H1 (cell line): ENCODE results near the gene SAFB. TPM values are rescaled to one million over a fixed set of nuclear protein-coding genes. Genes with fewer than 3 reads are reported as not detected.

Experiments
- CTCF ChIA-PET: fragments of 300-600 bp; sonication (Branson Sonifier 250); formaldehyde crosslinking; loops from one replicate; lab custom pipeline; 2021; ENCODE audit not compliant: partially characterized antibody; lab: Charles Lee
- POLR2A ChIA-PET: fragments of 300-600 bp; sonication (Branson Sonifier 250); formaldehyde crosslinking; loops from one replicate; lab custom pipeline; 2021; ENCODE audit warnings: inconsistent platforms; ENCODE audit not compliant: partially characterized antibody; lab: Charles Lee
- DNase-seq, 2 experiments: peaks; one replicate each; pipeline versions ENCODE4 v3.0.0 to v3.0.0-alpha.2; 2010 to 2022; ENCODE audit warnings: low spot score in 2 of 2, low read depth in 1 of 2, mixed read lengths in 1 of 2
- FAIRE-seq: peaks from 2 replicates; lab custom pipeline; 2011; peaks lifted over from hg19 to GRCh38; lab: Jason Lieb, UNC
- H2AFZ ChIP-seq: 2 replicates; pipeline ENCODE4 v1.8.1; 2012; ENCODE audit warnings: low read length, inconsistent platforms
- H2AK5ac ChIP-seq: 2 replicates; pipeline ENCODE4 v1.6.1; 2013; ENCODE audit warnings: low read depth, low read length
- H2BK120ac ChIP-seq: replicated peaks from 2 replicates; pipeline ENCODE3; 2013; ENCODE audit warnings: low read depth, low read length, inconsistent platforms
- H2BK12ac ChIP-seq: 2 replicates; pipeline ENCODE4 v1.6.1; 2013; ENCODE audit warnings: low read depth, low read length
- H2BK15ac ChIP-seq: 2 replicates; pipeline ENCODE4 v1.6.1; 2013; ENCODE audit warnings: low read length
- H2BK20ac ChIP-seq: 2 replicates; pipeline ENCODE4 v1.6.1; 2013; ENCODE audit warnings: low read length
- H2BK5ac ChIP-seq: 2 replicates; pipeline ENCODE4 v1.6.1; 2013; ENCODE audit warnings: low read depth, low read length
- H3K14ac ChIP-seq: 2 replicates; pipeline ENCODE4 v1.6.1; 2013; ENCODE audit warnings: inconsistent platforms; ENCODE audit not compliant: insufficient read length
- H3K18ac ChIP-seq: 2 replicates; pipeline ENCODE4 v1.6.1; 2013; ENCODE audit warnings: low read length; ENCODE audit errors: extremely low read depth
- H3K23ac ChIP-seq: 2 replicates; pipeline ENCODE4 v1.6.1; 2013; ENCODE audit warnings: inconsistent platforms; ENCODE audit not compliant: insufficient read length
- H3K23me2 ChIP-seq: 2 replicates; pipeline ENCODE4 v1.6.1; 2013; ENCODE audit warnings: low read depth, low read length
- H3K27ac ChIP-seq: 2 replicates; pipeline ENCODE4 v1.6.1; 2011; ENCODE audit warnings: low read depth, low read length, inconsistent platforms
- H3K27me3 ChIP-seq, 4 experiments: replicated peaks in 1 of 4; 1 replicate in 1 of 4; 2 replicates in 3 of 4; pipeline versions ENCODE4 v1.6.1 to v1.8.1; 2011 to 2013; ENCODE audit warnings: low read length in 3 of 4, mild to moderate bottlenecking in 3 of 4, inconsistent platforms in 2 of 4, mixed read lengths in 2 of 4, moderate library complexity in 1 of 4; ENCODE audit not compliant: control insufficient read depth in 3 of 4, insufficient read depth in 3 of 4; ENCODE audit errors: extremely low read depth in 1 of 4
- H3K36me3 ChIP-seq, 4 experiments: 2 replicates each; pipeline versions ENCODE4 v1.6.1 to v1.8.1; 2011 to 2013; ENCODE audit warnings: mild to moderate bottlenecking in 4 of 4, low read length in 3 of 4, moderate library complexity in 2 of 4, control low read depth in 1 of 4, inconsistent platforms in 1 of 4; ENCODE audit not compliant: insufficient read depth in 4 of 4, control insufficient read depth in 2 of 4
- H3K4ac ChIP-seq: replicated peaks from 2 replicates; pipeline ENCODE3; 2013; ENCODE audit warnings: low read length, low read depth, mixed read lengths, inconsistent platforms; ENCODE audit not compliant: insufficient read length
- H3K4me1 ChIP-seq, 4 experiments: replicated peaks in 1 of 4; 1 replicate in 1 of 4; 2 replicates in 3 of 4; pipeline versions ENCODE4 v1.6.1 to v1.8.1; 2011 to 2013; ENCODE audit warnings: low read length in 3 of 4, inconsistent platforms in 2 of 4, mixed read lengths in 1 of 4; ENCODE audit not compliant: insufficient read depth in 4 of 4, control insufficient read depth in 3 of 4
- H3K4me2 ChIP-seq, 2 experiments: 2 replicates each; pipeline versions ENCODE4 v1.6.1 to v1.8.1; 2011 to 2013; ENCODE audit warnings: low read depth in 2 of 2, low read length in 2 of 2, control low read depth in 1 of 2, inconsistent platforms in 1 of 2, mild to moderate bottlenecking in 1 of 2; ENCODE audit not compliant: insufficient read depth in 1 of 2
- H3K4me3 ChIP-seq, 4 experiments: fragments of 200-600, 300-600 bp in 1 of 4; sonication (generic), shearing (Covaris generic), sonication (Bioruptor Twin) in 1 of 4; 2 replicates each; pipeline versions ENCODE4 v1.5.1 to v1.8.1; 2011 to 2016; ENCODE audit warnings: low read length in 4 of 4, low read depth in 3 of 4, control low read depth in 2 of 4, inconsistent platforms in 2 of 4, mild to moderate bottlenecking in 2 of 4, mixed read lengths in 1 of 4, moderate library complexity in 1 of 4; ENCODE audit not compliant: insufficient read depth in 2 of 4; ENCODE audit errors: extremely low read depth in 1 of 4
- H3K56ac ChIP-seq: replicated peaks from 2 replicates; pipeline ENCODE3; 2013; ENCODE audit warnings: low read depth, mild to moderate bottlenecking, mixed read lengths, low read length, inconsistent platforms; ENCODE audit not compliant: insufficient read length
- H3K79me1 ChIP-seq: 2 replicates; pipeline ENCODE4 v1.6.1; 2013; ENCODE audit warnings: low read depth, low read length, control low read depth
- H3K79me2 ChIP-seq, 2 experiments: 2 replicates each; pipeline versions ENCODE4 v1.6.1 to v1.8.1; 2012 to 2013; ENCODE audit warnings: low read length in 2 of 2, mild to moderate bottlenecking in 2 of 2, inconsistent platforms in 1 of 2; ENCODE audit not compliant: insufficient read depth in 2 of 2, control insufficient read depth in 1 of 2
- H3K9ac ChIP-seq, 4 experiments: replicated peaks in 1 of 4; 1 replicate in 1 of 4; 2 replicates in 3 of 4; pipeline versions ENCODE4 v1.6.1 to v1.8.1; 2011 to 2013; ENCODE audit warnings: low read depth in 3 of 4, low read length in 3 of 4, control low read depth in 2 of 4, mild to moderate bottlenecking in 2 of 4, moderate library complexity in 2 of 4, inconsistent platforms in 1 of 4; ENCODE audit errors: extremely low read depth in 1 of 4
- H3K9me3 ChIP-seq, 2 experiments: 2 replicates each; pipeline versions ENCODE4 v1.6.1 to v1.8.1; 2012 to 2013; ENCODE audit warnings: mild to moderate bottlenecking in 2 of 2, moderate library complexity in 2 of 2, control low read depth in 1 of 2, inconsistent platforms in 1 of 2, low read depth in 1 of 2, low read length in 1 of 2, mixed read lengths in 1 of 2; ENCODE audit not compliant: insufficient read depth in 2 of 2
- H4K20me1 ChIP-seq, 2 experiments: replicated peaks in 1 of 2; 2 replicates each; pipeline versions ENCODE3 to v1.8.1; 2011 to 2013; ENCODE audit warnings: inconsistent platforms in 2 of 2, low read length in 2 of 2, mild to moderate bottlenecking in 1 of 2; ENCODE audit not compliant: insufficient read depth in 2 of 2, control insufficient read depth in 1 of 2
- H4K5ac ChIP-seq: 2 replicates; pipeline ENCODE4 v1.6.1; 2013; ENCODE audit warnings: low read length, low read depth, mixed read lengths, inconsistent platforms; ENCODE audit not compliant: insufficient read length
- H4K8ac ChIP-seq: 2 replicates; pipeline ENCODE4 v1.8.0; 2013; ENCODE audit warnings: mild to moderate bottlenecking, moderate library complexity, low read length, inconsistent platforms; ENCODE audit not compliant: insufficient read depth; ENCODE audit errors: extremely low read depth
- H4K91ac ChIP-seq: replicated peaks from 2 replicates; pipeline ENCODE3; 2013; ENCODE audit warnings: low read length, mixed read lengths, inconsistent platforms; ENCODE audit not compliant: insufficient read length
- HDAC6 ChIP-seq: IDR thresholded peaks from one replicate; pipeline ENCODE4 v1.7.1; 2012; ENCODE audit warnings: low read depth, mild to moderate bottlenecking, inconsistent platforms, low read length, moderate library complexity
- MAFK ChIP-seq: IDR thresholded peaks from 2 replicates; pipeline ENCODE4 v1.6.1; 2012; ENCODE audit warnings: low read depth, mild to moderate bottlenecking, improper control_type of control experiment, low read length
- TEAD4 ChIP-seq: IDR thresholded peaks from 2 replicates; pipeline ENCODE4 v1.6.1; 2012; ENCODE audit warnings: low read depth, low read length, inconsistent platforms, mixed read lengths
- ZNF274 ChIP-seq: IDR thresholded peaks from 2 replicates; pipeline ENCODE4 v1.7.0; 2012; ENCODE audit warnings: low read length, borderline replicate concordance; ENCODE audit errors: extremely low read depth
- WGBS, 2 experiments: shearing (Covaris generic) in 1 of 2; methylation state at CpG; one replicate each; pipeline versions ENCODE4 v1.1.6 to v1.1.7; 2013 to 2015; ENCODE audit warnings: low lambda C conversion rate in 2 of 2, mixed read lengths in 2 of 2, inconsistent platforms in 1 of 2, low coverage in 1 of 2, missing lambda C conversion rate in 1 of 2; ENCODE audit not compliant: insufficient replicate concordance in 2 of 2, insufficient coverage in 1 of 2, insufficient read length in 1 of 2; ENCODE audit errors: extremely low coverage in 1 of 2, missing lambda C conversion rate in 1 of 2; 5-methylcytosine and 5-hydroxymethylcytosine counted together
- polyA plus RNA-seq, 7 experiments: library from polyadenylated mRNA; depleted of rRNA in 3 of 7; stranded (reverse) in 5 of 7; unstranded in 2 of 7; fragments of >200 nt in 5 of 7; fragments of 200-250 nt in 2 of 7; gene quantifications; 1 replicate in 5 of 7; 2 replicates in 1 of 7; 4 replicates in 1 of 7; pipeline versions ENCODE4 v1.2.1 to v1.2.3, GENCODE V29; 2011 to 2013; ENCODE audit warnings: missing spikeins in 2 of 7, mixed read lengths in 2 of 7
- total RNA-seq: library from RNA; stranded (reverse); fragmentation: NEBNext Ultra II Directional; extraction: Animal tissue kit (Norgen Biotek cat#: 25700); gene quantifications from 2 replicates; pipeline ENCODE4 v1.2.1, GENCODE V29; 2021
- TF ChIP-seq, protein P1 (sequence below): IDR thresholded peaks from 2 replicates; pipeline ENCODE4 v1.6.1; 2011; ENCODE audit warnings: low read depth, mild to moderate bottlenecking, low read length; ENCODE audit not compliant: insufficient read depth
- TF ChIP-seq, protein P2 (sequence below): IDR thresholded peaks from 2 replicates; pipeline ENCODE4 v1.6.1; 2012; ENCODE audit warnings: inconsistent platforms

SAFB gene
- total and polyA plus RNA-seq, 2 of the 8 experiments (the other 6 are each of a cell fraction or from before 2014, with no cell fraction given) = 27.0 to 110 TPM

DNA sequence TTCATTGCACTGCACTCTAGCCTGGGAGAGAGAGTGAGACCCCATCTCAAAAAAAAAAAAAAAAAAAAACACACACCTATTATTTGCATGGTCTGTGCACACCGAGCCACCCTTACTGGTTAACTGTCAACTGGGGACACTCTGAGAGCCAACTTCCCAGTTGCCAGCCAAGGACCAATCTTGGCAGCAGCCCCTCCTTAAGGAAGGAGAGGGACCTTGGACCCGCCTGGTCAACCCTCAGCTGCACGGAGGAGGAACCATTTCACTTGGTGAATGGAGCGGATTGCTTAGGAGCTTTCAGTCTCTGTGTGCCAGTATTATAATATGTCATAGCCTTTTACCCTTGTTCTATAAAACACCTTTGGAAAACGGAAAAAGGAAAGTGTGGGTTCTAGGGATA lies 32.5 kb downstream of the SAFB start:
- Histone ChIP-seq H4K20me1 (peaks cover 0 to 6% of the 10 kb centered on the region in 2 experiments), H3K23ac (no peak overlapping the region), H2BK5ac (no peak overlapping the region), H3K4me1 (no peaks in the 10 kb centered on the region), H3K18ac (no peak overlapping the region), H2BK120ac (no peak overlapping the region), H3K9ac (no peak overlapping the region), H2BK15ac (no peak overlapping the region), H2BK12ac (no peak overlapping the region), H3K4ac (no peak overlapping the region), H2AK5ac (no peak overlapping the region), H4K8ac (no peak overlapping the region), H4K5ac (no peak overlapping the region), H4K91ac (no peak overlapping the region), H2BK20ac (no peak overlapping the region), H3K9me3 (no peaks in the 10 kb centered on the region), H3K23me2 (no peaks in the 10 kb centered on the region), H3K27me3 (no peaks in the 10 kb centered on the region), H3K36me3 (peaks cover 43 to 87% (median 70%) of the 10 kb centered on the region in 4 experiments), H3K79me1 (no peaks in the 10 kb centered on the region; the same call in 1 of the 2 replicates), H3K4me3 (no peak overlapping the region), H3K14ac (no peak overlapping the region), H2AFZ (no peak overlapping the region), H3K79me2 (no peaks in the 10 kb centered on the region), H3K4me2 (no peak overlapping the region), H3K27ac (no peak overlapping the region), H3K56ac (no peak overlapping the region)
- POLR2A ChIA-PET = interaction anchor here (1.2 kb wide), 1 partner anchor 34 kb away, joined by 4 read pairs; the partner anchor contains the start of gene RPL36
- FAIRE-seq (no peak), DNase-seq (no peak)
- CTCF ChIA-PET = interaction anchor here (1.4 kb wide), 1 partner anchor 34 kb away, joined by 3 read pairs; no protein-coding TSS in a partner anchor
- WGBS, 2 experiments = 90% methylated on average over 5 of the region's 5 CpGs; no CpG with 5 or more reads in 1 of the 2 experiments
- TF ChIP-seq MAFK = no peak
- TF ChIP-seq, protein P1, sequence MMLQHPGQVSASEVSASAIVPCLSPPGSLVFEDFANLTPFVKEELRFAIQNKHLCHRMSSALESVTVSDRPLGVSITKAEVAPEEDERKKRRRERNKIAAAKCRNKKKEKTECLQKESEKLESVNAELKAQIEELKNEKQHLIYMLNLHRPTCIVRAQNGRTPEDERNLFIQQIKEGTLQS = no peak
- TF ChIP-seq, protein P2, sequence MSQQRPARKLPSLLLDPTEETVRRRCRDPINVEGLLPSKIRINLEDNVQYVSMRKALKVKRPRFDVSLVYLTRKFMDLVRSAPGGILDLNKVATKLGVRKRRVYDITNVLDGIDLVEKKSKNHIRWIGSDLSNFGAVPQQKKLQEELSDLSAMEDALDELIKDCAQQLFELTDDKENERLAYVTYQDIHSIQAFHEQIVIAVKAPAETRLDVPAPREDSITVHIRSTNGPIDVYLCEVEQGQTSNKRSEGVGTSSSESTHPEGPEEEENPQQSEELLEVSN = no peak
- TF ChIP-seq HDAC6 = no peak
- no peak for TF ChIP-seq ZNF274
- TF ChIP-seq TEAD4 = no peak
